ENCODE results near the gene PTPN2.
"Not testable (repeated sequence)": the region's sequence is repeated elsewhere in the genome, so short reads cannot be mapped to it uniquely, and the experiment has no call there.

Gene PTPN2

DNA sequence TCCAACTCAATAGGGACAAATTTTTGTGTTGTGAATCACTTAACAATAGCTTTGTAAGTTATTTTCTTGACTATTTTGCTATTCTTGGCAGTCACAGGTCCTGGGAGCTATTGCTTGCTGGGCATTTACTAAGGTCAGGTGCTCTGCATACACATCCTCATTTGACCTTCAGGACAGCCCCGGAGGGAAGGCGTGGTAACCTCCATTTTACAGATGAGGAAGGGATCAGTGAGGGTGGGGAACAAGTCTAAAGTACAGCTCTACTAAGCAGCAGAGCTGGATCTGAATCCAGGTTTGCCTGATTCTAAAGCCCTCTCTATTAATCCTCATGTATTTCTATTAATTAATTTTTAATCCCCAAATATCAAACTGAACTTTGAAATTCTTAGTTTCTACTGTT lies 58.8 kb downstream of the PTPN2 start:
- no peak for DNase-seq (ENCODE audit: low spot score)

DNA sequence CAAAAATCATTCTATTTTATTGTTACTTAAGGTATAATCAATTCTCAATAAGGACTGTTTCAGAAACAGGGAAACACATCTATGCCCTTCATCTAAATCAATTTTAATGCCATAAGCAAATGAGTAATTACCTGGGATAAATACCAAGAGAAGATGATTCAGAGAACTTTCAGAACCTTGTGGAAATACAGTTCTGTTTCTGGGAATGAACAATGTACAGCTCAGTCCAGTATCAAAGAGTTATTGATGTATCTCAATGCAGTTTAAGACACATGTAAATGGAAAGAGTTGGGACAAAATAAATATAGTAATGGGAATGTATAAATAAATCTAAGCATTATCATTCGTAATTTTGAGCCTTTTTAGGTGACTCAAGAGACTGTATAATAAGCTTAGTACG lies 60.1 kb downstream of the PTPN2 start:
- DNase-seq (ENCODE audit: low spot score) = no peak

DNA sequence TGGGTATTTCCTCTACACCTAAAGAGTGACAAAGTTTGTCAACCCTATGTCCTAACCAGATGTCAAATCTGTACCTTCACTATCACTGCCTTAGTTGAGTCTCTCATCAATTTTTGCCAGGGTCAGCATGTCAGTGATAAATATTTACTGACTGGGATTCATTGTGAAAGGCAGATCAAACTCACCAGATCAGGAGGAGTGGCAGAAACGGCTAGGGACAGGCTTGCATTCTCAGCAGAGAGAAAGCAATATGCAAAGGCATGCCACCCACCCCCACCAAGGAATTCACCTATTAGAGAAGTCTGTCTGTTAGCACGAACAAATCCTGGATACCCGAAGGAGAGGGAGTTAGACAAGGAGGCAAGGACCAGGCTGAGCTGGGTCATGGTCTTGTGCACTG lies 62.6 kb downstream of the PTPN2 start:
- no peak for DNase-seq (ENCODE audit: low spot score)

DNA sequence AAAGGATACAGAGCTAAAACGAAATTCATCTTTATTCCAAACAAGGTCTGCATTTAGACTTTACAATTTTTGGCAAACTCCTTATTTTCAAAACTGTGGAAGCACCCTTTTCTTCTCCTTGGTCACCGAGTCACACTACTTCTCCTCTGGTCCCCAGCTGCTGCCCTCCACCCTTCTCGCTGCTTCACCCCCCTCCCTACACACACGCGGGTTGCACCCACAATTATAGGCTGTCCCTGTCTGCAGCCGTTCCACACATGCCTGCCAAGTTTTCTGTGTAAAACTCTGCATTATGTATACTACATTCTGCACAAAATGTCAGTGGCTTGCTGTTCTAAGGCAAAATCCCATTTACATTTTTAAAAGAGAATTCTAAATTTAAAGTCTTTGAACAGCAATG lies 63.5 kb downstream of the PTPN2 start:
- no peak for DNase-seq (ENCODE audit: low spot score)

DNA sequence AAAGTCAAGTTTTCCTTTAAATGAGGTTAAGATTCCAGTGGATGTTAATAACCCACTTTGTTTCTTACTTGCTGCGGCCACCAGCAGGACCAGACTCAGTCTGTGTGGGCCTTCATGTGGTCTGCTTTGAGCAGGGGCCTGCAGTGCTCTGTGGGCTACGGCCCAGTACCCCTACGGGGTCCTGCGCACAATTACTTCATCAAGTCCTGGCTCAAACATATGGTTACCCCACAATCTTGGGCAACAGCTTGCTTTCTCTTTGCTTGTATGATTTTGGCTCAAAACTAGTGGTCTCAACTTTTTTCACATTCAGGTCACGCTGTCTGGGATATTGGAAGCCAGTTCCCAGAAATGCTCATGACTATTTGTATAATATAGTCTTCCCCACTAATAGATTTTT lies 64.2 kb downstream of the PTPN2 start:
- no peak for DNase-seq (ENCODE audit: low spot score)

DNA sequence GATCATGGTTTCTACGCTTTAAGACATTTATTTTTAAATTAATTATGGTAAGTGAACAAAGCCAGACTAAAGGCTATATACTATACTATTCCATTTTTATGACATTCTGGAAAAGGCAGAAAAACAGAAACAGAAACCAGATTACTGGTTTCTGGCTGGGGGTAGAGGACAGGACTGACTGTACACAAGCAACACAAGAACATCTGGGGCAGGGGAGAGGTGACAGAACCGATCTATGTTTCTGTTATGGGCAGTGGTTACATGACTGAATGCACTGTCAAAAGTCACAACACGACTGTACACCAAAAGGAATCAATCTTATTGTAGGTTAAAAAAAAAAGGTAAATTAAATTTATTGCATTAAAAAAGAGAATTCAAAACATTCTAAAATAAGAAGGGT lies 64.7 kb downstream of the PTPN2 start:
- no peak for DNase-seq (ENCODE audit: low spot score)

DNA sequence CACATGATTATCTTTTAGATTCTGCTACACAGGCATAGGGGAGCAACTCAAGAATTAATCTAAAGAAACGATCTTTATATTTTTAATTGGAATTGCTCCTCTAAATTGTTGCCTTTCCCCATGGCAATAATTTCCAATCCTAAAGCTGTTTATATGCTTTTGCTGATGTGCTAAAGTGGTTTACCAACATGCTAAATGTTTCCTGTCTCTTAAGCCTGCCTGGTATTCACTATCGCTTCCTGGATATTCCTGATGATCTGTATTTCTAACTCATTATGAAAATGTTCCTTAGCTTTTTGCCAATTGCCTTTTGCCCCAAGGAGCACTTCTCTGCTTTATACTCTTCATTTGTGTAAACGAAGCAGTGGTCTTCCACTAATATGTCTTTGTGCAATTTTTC lies 65.8 kb downstream of the PTPN2 start:
- no peak for DNase-seq (ENCODE audit: low spot score)

DNA sequence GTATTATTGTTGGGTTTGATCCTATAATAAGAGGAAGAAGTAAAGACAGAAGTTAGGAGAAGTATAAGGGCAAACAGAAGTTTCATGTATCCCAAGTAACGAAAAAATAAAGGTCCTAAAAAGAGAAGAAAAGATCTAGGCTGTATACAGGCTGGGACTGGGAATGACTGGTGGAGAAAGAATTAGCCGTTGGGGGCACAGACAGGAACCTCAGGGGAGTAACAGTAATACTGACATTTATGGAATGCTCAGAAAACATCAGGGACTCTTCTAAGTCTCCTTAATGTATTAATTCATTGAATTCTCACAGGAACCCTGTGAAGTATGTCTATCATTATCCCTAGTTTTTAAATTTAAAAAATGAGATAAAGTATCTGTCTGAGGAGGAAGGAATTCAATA lies 67.6 kb downstream of the PTPN2 start:
- no peak for DNase-seq (ENCODE audit: low spot score)

DNA sequence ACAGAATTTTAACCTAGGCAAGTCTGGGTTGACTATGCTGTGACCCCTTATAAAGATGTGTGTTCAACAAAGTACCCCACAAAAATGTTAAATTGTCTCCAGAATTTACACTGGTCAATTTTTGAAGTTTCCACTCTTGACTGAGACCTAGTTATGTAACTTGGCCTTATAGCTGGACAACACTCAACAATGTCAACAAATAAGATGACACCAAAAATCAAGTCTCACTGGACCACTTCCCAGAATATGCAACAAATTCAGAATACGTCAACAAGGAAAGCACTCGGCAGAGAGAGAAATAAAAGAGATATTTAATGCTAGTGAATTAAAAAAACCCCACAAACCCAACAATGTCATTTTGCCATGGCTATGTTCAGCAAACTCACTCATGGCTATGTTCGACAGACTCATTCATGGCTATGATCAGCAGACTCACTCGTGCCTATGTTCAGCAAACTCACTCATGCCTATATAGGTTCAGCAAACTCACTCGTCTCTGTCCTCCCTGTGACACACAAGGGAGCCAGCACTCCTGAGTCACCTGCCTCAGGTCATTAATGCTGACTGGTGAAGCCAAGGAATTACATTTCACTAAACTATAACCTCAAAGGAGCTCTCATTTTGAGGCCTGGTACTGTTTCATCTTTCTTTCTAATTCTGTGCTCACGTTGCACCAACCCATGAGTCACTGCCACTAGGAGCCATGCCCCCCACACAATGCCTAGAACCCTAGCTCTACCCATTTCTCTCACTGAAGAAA lies 72.7 kb downstream of the PTPN2 start:
- no peak for DNase-seq (ENCODE audit: low spot score)

DNA sequence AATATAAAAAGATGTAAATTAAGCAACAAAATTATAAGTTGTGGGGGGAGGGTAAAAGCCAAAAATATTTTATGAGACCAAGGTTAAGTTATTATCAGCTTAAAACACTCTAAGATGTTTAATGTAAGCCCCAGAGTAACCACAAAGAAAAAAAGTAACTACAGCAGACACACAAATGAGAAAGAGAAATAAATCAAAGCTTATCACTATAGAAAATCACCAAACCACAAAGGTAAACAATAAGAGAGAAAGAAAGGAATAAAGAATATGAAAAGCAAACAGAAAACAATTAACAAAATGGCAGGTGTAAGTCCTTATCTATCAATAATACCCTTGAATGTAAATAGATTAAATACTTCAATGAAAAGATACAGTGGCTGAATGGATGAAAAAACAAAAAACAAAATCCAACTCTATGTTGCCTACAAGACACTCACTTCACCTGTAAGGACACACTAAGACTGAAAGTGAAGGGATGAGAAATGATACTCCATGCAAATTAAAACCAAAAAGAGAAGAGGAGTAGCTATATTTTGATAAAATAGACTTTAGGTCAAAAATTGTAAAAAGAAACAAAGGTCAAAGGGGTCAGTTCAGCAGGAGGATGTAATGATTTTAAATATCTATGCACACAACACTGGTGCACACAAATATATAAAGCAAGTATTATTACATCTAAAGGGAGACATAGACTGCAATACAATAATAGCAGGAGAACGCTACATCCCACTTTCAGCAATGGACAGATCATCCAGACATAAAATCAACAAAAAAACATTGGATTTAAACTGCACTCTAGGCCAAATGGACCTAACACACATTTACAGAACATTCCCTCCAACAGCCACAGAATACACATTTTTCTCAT lies 80.7 kb downstream of the PTPN2 start:
- no peak for DNase-seq (ENCODE audit: low spot score)

DNA sequence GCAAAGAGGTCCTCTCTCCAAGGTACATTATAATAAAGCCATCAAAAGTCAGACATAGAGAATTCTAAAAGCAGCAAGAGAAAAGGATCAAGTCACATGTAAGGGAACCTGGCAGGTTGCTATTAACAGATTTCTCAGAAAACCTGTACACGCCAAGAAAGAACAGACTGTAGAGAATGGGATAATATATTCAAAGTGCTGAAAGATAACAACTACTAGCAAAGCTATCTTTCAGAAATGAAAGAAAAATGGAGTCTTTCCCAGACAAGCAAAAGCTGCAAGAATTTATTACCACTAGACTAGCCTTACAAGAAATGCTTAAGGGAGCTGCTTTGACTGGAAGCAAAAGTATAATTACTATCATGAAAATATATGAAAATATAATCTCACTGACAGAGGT lies 81.5 kb downstream of the PTPN2 start:
- DNase-seq (ENCODE audit: low spot score) = no peak

DNA sequence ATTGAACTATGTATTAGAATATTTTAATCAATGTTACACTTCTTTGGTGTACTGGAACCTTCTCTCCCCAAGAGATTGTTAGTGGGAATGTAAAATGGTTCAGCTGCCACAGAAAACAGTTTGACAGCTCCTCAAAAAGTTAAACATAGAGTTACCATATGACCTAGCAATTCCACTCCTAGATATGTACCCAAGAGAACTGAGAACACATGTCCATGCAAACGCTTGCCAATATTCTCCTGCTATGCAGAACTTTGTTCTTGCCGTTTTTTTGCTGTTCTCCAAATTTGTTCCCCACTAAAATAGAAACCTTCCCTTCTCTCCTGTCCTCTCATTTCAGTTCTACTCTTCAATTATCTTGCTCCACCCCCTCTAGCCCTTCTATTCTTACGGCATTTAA lies 87.6 kb downstream of the PTPN2 start:
- no peak for DNase-seq (ENCODE audit: low spot score)

DNA sequence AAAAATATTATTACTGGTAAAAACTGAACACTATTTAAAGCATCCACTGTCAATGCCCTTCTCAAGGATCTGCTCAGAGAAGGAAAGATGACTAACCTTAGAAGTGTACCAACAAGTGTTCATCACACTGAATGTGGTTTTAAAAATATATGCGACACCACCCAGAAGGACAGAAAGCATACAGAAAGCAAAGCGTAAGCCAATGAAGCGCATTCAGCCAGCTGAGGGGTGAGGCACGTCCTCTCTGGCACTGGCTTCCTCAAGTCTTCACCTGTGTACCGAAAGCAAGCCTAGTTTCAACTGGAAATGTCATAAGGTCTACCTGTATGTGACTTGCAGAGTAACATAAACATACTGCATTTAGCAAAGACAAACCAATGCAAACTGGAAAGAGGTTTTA lies 92.4 kb downstream of the PTPN2 start:
- no peak for DNase-seq (ENCODE audit: low spot score)

DNA sequence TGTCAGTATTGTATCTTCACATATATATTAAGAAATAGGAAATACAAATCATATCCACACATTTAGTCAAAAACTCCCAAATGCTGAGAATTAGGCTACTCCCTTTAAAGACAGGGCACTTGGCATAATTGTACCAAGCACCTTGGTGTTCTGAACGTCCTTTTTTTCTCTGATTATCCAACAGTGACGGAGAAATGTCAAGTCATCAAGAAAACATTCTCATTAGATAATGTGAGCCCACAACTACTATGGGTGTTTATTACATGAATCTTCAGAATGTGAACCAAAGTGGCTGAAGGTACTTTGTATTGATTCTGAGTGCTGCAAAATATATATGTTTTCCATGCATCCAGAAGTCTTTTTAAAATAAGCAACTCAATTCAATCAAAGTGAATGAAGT lies 97.4 kb downstream of the PTPN2 start:
- DNase-seq (ENCODE audit: low spot score) = no peak

DNA sequence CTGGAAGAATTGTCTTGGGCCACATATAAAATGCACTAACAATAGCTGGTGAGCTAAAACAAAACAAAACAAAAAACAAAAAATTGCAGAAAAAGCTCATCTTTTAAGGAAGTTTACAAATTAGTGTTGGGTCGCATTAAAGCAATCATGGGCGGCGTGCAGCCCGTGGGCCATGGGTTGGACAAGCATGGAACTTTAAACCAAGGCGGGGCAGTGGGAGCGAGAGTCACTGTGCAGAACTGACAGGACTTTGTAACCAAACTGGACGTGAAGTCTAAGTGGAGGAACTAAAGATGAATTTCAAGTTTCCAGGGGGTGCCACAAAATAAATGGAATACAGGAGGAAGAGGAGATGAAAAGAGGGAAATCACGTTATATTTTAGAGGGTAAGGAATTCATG lies 100.5 kb downstream of the PTPN2 start:
- no peak for DNase-seq (ENCODE audit: low spot score)

DNA sequence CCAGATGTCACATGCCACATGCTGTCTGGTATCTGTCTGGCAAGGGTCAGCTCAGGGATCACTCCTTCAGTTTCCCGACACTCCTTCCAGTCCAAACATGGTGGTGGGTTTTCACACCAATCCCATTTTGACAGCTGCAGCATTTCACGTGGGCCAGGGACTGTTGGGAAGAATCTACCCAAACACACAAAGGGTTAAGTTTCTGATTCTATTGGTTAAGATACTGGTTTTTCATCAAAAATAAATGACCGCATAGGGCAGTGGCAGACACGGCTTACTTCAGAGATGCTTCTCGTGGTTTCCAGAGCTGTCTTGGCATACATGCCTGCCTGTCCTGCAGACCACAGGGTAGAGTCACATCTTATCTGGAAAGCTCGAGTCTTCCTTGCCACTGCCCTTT lies 101.5 kb downstream of the PTPN2 start:
- DNase-seq (ENCODE audit: low spot score) = no peak

DNA sequence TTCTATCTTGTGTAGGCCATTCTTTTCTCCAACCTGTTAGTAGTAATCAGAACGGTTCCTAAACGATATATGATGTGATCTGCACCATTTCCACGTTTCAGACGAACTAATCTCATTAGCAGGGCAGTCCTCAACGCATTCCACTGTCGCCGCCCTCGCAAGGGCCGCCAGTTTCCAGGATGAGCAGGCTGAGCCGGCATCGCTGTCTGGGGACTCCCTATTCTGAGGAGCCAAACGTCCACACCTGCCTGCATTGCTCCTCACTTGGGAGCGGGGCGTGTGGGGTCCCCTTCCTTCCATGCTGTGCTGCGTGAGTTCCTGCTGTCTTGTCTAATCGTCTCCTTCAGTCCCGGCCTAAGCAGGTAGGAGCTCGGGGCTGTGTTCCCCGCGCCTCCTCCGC lies 104.6 kb downstream of the PTPN2 start:
- no peak for DNase-seq (ENCODE audit: low spot score)

DNA sequence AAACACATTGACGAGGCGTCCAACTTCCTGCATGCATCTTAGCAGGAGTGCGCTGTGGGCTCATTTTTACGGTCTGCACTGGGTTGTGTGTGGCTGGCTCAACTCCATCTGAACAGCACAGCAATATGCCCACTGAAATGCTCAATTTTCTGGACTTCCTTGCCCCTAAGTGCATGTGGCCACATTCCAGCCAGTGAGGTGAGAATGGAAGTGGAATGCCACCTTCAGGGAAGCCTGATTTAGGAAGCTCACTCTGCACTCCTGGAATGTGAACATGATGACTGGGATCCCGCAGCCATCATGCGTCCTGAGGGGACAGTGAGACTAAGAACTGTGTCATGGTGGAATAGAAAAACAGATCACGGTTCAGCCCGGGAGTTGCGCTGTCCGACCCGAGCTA lies 105.0 kb downstream of the PTPN2 start:
- no peak for DNase-seq (ENCODE audit: low spot score)

DNA sequence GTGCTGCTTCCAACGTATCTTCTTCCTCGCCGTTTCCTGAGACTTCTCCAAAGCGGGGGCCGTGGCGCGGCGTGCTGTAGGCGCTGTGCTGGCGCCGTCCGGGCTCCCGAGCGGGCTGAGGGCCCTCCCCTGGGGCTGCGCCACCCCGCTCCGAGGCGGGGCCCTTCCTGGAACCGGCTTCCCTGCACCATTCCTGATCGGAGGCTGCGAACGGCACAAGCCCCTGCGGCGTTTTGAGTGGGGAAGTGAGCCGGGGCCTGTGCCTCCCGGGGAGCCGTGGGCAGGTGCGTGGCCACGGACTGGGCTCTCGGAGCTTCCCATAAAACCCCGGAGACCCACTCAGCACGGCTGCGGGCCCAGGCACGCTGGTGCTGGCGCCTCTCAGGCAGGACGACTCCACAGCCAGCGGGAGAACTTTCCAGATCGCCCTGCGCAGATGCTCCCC lies 106.5 kb downstream of the PTPN2 start:
- DNase-seq (ENCODE audit: low spot score) = no peak

DNA sequence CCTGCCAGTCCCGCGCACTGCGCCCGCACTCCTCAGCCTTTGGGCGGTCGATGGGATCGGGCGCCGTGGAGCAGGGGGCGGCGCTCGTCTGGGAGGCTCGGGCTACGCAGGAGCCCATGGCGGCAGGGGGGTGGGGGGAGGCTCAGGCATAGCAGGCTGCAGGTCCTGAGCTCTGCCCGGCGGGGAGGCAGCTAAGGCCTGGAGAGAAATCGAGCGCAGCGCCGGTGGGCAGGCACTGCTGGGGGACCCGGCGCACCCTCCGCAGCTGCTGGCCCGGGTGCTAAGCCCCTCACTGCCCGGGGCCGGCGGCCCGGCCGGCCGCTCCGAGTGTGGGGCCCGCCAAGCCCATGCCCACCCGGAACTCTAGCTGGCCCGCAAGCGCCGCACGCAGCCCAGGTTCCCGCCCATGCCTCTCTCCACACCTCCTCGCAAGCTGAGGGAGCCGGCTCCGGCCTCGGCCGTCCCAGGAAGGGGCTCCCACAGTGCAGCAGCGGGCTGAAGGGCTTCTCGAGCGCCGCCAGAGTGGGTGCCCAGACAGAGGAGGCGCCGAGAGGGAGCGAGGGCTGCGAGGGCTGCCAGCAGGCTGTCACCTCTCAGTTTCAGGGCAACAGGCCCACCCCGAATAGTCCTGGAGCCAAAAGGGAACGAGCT lies 107.1 kb downstream of the PTPN2 start:
- no peak for DNase-seq (ENCODE audit: low spot score)

DNA sequence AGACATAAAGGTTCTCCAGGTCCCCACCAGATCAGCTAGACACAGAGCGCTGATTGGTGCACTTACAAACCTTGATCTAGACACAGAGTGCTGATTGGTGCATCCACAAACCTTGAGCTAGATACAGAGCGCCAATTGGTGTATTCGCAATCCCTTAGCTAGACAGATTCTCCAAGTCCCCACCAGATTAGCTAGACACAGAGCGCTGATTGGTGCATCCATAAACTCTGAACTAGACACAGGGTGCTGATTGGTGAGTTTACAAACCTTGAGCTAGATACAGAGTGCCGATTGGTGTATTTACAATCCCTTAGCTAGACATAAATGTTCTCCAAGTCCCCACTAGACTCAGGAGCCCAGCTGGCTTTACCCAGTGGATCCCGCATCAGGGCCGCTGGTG lies 107.6 kb downstream of the PTPN2 start:
- DNase-seq (ENCODE audit: low spot score) = not testable (repeated sequence)

DNA sequence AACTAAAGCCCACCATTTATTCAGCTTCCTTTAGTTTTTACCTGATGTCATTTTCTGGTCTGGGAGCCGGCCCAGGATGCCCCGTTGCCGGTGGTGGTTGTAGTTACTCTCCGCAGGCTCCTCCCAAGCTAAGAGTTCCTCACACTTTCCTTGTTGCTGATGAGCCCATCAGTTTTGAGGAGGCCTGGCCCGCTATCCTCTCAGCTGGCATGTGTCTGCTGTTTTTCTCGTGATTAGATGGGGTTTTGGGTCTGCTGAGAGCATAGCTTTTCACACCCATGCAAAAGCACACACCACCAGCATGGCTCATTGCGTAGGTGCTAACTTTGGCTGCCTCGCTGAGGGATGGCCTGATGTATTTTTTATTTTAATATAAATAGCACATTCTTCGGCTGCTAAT lies 109.1 kb downstream of the PTPN2 start:
- no peak for DNase-seq (ENCODE audit: low spot score)

DNA sequence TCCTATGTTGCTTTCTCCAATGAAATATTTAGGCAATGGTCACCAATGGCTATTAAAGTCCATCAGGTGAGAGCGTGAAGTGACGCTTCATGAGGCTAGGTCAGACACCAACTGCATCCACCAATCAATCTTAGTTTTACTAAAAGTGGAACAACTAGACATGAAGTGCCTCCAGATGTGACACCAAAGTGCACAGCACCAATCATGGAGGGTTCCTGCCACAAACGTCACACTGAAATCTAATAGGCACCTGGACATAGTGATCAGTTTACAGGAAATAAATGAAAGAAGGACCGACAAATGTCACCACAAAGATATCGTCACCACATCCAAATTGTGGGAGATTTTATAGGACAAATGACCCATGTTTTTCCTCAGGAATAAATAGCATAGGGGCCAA lies 110.7 kb downstream of the PTPN2 start:
- no peak for DNase-seq (ENCODE audit: low spot score)
